Thyroid gland (tissue), 4 donors: ENCODE measurements around the gene LGR6. TPM values are rescaled to one million over a fixed set of nuclear protein-coding genes. Genes with fewer than 3 reads are reported as not detected.

Experiments
- DNase-seq, 2 donors: peaks; one replicate each; pipeline ENCODE4 v3.0.0-alpha.2; 2019
- H3K27ac ChIP-seq, 3 donors: fragments of 200-600 bp; sonication (generic); 1 replicate in 2 of 3; 2 replicates in 1 of 3; pipeline ENCODE4 v1.5.1; 2016 to 2019; ENCODE audit warnings: mild to moderate bottlenecking in 1 of 3, moderate library complexity in 1 of 3
- H3K27me3 ChIP-seq: fragments of 200-600 bp; sonication (generic); one replicate; pipeline ENCODE4 v1.5.1; 2019
- H3K36me3 ChIP-seq, 2 donors: fragments of 200-600 bp; sonication (generic); one replicate each; pipeline ENCODE4 v1.5.1; 2016 to 2019
- H3K4me1 ChIP-seq, 2 donors: fragments of 200-600 bp; sonication (generic); one replicate each; pipeline ENCODE4 v1.5.1; 2017 to 2019
- H3K4me3 ChIP-seq, 3 donors: fragments of 200-600 bp; sonication (generic); replicated peaks in 1 of 3; 1 replicate in 2 of 3; 2 replicates in 1 of 3; pipeline ENCODE4 v1.5.1; 2016; ENCODE audit warnings: mild to moderate bottlenecking in 1 of 3
- H3K9me3 ChIP-seq: fragments of 200-600 bp; sonication (generic); one replicate; pipeline ENCODE4 v1.5.1; 2017
- CTCF ChIP-seq, 6 experiments: fragments of 200-600 bp in 3 of 6; fragments of 450-650 bp in 3 of 6; sonication (generic) in 3 of 6; IDR thresholded peaks; one replicate each; pipeline ENCODE4 v1.5.1; 2016 to 2019; ENCODE audit warnings: antibody characterized with exemption in 6 of 6, mild to moderate bottlenecking in 2 of 6, inconsistent platforms in 1 of 6, moderate library complexity in 1 of 6
- POLR2A ChIP-seq, 2 donors: fragments of 450-650 bp; IDR thresholded peaks; one replicate each; pipeline ENCODE4 v1.6.1; 2017; ENCODE audit warnings: antibody characterized with exemption in 2 of 2, mild to moderate bottlenecking in 2 of 2, moderate library complexity in 1 of 2
- WGBS, 2 donors: methylation state at CpG; one replicate each; pipeline ENCODE4 v1.1.5; 2017; 5-methylcytosine and 5-hydroxymethylcytosine counted together
- intact Hi-C: fragments of 100-400 bp; cut with DNase I; formaldehyde crosslinking; loops from one replicate; pipeline ENCODE4 v1.15.1; 2023
- total RNA-seq, 4 donors: library from RNA; depleted of rRNA; stranded (reverse); fragments of >200 nt; gene quantifications; one replicate each; pipeline ENCODE4 v1.2.3, GENCODE V29; 2016

The LGR6 gene
- total RNA-seq, 4 donors from 2014 or later, result 2.8 to 7.0 (median 4.5) TPM

- Histone ChIP-seq H3K27ac (no peak overlapping the region), H3K27me3 (no peaks in the 10 kb centered on the region), H3K4me3 (no peak overlapping the region), H3K9me3 (no peaks in the 10 kb centered on the region), H3K36me3 (no peaks in the 10 kb centered on the region), H3K4me1 (peaks cover 11% of the 10 kb centered on the region in 2 donors)
- TF ChIP-seq POLR2A (IDR thresholded peaks at IDR 0.05), result no peak
- no peak for TF ChIP-seq CTCF (IDR thresholded peaks at IDR 0.05)
- 94 to 96% methylated on average over 2 of the region's 2 CpGs for WGBS, 2 donors
- no peak for DNase-seq
- intact Hi-C loops, result no loop called here
Observed at GRCh38 chr1:202361224-202361623, 167.6 kb downstream of the LGR6 start.

DNA sequence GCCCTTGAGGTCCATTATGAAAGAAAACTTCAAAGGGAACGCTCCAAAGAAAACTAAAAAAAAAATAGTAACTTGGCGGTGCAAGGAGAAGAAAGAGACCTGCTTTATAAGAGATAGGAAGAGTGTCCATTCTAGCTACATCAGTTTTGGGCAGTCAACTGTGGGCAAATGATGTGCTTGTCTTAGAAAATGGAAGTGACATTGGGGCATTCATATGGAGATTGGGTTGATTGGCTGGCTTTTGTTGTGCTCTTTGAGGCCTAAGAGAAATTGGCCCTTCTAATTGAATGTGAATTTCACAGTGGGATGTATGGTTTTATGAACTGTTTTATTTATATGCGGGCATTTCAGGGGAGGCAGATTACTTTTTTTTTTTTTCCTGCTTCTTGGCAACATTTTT, 168.1 kb downstream of the LGR6 start:
- H3K4me3 ChIP-seq, result no peak overlapping the region
- peaks cover 11% of the 10 kb centered on the region in 2 donors for H3K4me1 ChIP-seq
- no peak overlapping the region for H3K27ac ChIP-seq
- intact Hi-C loops, result no loop called here
- TF ChIP-seq CTCF (IDR thresholded peaks at IDR 0.05) (no peak), POLR2A (IDR thresholded peaks at IDR 0.05) (no peak)
- no peaks in the 10 kb centered on the region for H3K27me3 ChIP-seq
- H3K36me3 ChIP-seq, result no peaks in the 10 kb centered on the region
- 88 to 92% methylated on average over 3 of the region's 3 CpGs for WGBS, 2 donors
- no peak for DNase-seq
- no peaks in the 10 kb centered on the region for H3K9me3 ChIP-seq

- 93 to 97% methylated on average over 2 of the region's 2 CpGs for WGBS, 2 donors
- DNase-seq, result no peak
- no peak overlapping the region for H3K27ac ChIP-seq
- intact Hi-C loops, result no loop called here
- TF ChIP-seq POLR2A (IDR thresholded peaks at IDR 0.05) (no peak), CTCF (IDR thresholded peaks at IDR 0.05) (no peak)
- H3K4me3 ChIP-seq, result no peak overlapping the region
- no peaks in the 10 kb centered on the region for H3K27me3 ChIP-seq
- peaks cover 11% of the 10 kb centered on the region in 2 donors for H3K4me1 ChIP-seq
- H3K9me3 ChIP-seq, result no peaks in the 10 kb centered on the region
- H3K36me3 ChIP-seq, result no peaks in the 10 kb centered on the region
Observed at GRCh38 chr1:202362212-202362611, 168.6 kb downstream of the LGR6 start.

DNA sequence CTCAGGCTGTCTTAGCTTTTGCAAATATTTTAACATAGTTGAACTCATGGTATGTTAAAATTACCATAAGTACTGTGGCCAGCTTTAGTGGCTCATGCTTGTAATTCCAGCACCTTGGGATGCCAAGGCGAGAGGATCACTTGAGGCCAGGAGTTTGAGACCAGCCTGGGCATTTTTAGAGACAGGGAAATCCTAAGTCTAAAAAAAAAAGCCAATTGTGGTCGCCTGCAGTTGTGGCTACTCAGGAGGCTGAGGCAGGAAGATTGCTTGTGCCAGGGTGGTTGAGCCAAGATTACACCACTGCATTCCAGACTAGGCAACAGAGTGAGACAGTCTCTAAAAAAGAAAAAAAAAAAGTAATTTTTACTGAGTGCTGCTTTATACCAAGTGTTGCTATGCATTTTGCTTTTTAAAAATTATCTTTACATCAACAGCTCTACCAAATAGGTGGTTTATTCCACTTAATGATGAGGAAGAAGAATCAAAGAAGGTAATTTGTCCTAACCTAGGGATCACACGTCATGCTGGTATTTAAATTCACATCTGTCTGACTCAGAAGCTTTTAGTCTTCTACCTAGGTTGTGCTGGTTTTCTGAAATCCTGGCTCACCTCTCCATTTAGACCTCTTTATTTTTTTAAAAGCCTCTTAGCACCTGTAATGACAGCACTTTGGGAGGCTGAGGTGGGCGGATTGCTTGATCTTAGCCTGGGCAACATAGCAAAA, 171.7 kb downstream of the LGR6 start:
- Histone ChIP-seq H3K9me3 (no peaks in the 10 kb centered on the region), H3K36me3 (no peaks in the 10 kb centered on the region), H3K4me1 (peaks cover 11% of the 10 kb centered on the region in 2 donors), H3K4me3 (no peak overlapping the region), H3K27me3 (no peaks in the 10 kb centered on the region), H3K27ac (peak overlapping the region in 1 of 3 donors; percentile 15)
- TF ChIP-seq POLR2A (IDR thresholded peaks at IDR 0.05) (no peak), CTCF (IDR thresholded peaks at IDR 0.05) (no peak)
- WGBS, 2 donors, result 61 to 72% methylated on average over 4 of the region's 4 CpGs
- intact Hi-C loops, result no loop called here
- DNase-seq, result peak; percentile 39 to 41

- H3K27me3 ChIP-seq, result no peaks in the 10 kb centered on the region
- no peak overlapping the region for H3K27ac ChIP-seq
- H3K4me1 ChIP-seq, result peaks cover 11% of the 10 kb centered on the region in 2 donors
- intact Hi-C loops, result no loop called here
- no peak for TF ChIP-seq POLR2A (IDR thresholded peaks at IDR 0.05)
- DNase-seq, result no peak
- 88 to 96% methylated on average over 1 of the region's 1 CpG for WGBS, 2 donors
- no peaks in the 10 kb centered on the region for H3K9me3 ChIP-seq
- no peak overlapping the region for H3K4me3 ChIP-seq
- H3K36me3 ChIP-seq, result no peaks in the 10 kb centered on the region
Observed at GRCh38 chr1:202367271-202367670, 173.7 kb downstream of the LGR6 start.

Other genes with a start within 250 kb of the LGR6 start
- gene LMOD1, start 247.3 kb upstream of the LGR6 start, total RNA-seq, result 10 to 100 TPM; 30.6 to 50.0 (median 35.9) TPM
- gene TIMM17A, start 238.3 kb upstream of the LGR6 start, total RNA-seq, result 10 to 100 TPM; 34.7 to 46.8 (median 40.1) TPM
- 10 to 100 TPM; 61.4 to 98.1 (median 85.7) TPM for gene RNPEP, start 211.2 kb upstream of the LGR6 start, total RNA-seq
- gene ELF3, start 183.2 kb upstream of the LGR6 start, total RNA-seq, result 10 to 100 TPM in 2 of 4 donors, 1 to 10 TPM in 2; 6.6 to 28.8 (median 12.6) TPM
- gene GPR37L1, start 70.9 kb upstream of the LGR6 start, total RNA-seq, result under 1 TPM in 2 of 4 donors, not detected in 2; 0.22 to 0.34 TPM
- 10 to 100 TPM; 31.2 to 38.6 (median 35.0) TPM for gene ARL8A, start 49.1 kb upstream of the LGR6 start, total RNA-seq
- 1 to 10 TPM; 1.3 to 4.3 (median 2.1) TPM for gene PTPN7, start 33.2 kb upstream of the LGR6 start, total RNA-seq
- 1 to 10 TPM in 3 of 4 donors, not detected in 1; 2.4 to 6.5 (median 2.7) TPM for gene UBE2T, start 148.1 kb downstream of the LGR6 start, total RNA-seq
- gene PPP1R12B, start 154.9 kb downstream of the LGR6 start, total RNA-seq, result 10 to 100 TPM; 34.9 to 48.5 (median 41.3) TPM